LNCaP clone FGC (cell line): ENCODE measurements around the gene PSMD4.
"Not testable (repeated sequence)": the region's sequence is repeated elsewhere in the genome, so short reads cannot be mapped to it uniquely, and the experiment has no call there.

ENCODE experiments used
- DNase-seq: peaks from one replicate; pipeline ENCODE4 v3.0.0-alpha.2; 2011; ENCODE audit warnings: low read depth
- H3K4me3 ChIP-seq: 2 replicates; pipeline ENCODE4 v1.5.1; 2011; ENCODE audit warnings: mild to moderate bottlenecking, low read depth, low read length, control low read depth
- CTCF ChIP-seq: IDR thresholded peaks from 2 replicates; pipeline ENCODE4 v1.5.1; 2012; ENCODE audit warnings: mild to moderate bottlenecking; ENCODE audit not compliant: control insufficient read depth, insufficient read depth; ENCODE audit errors: extremely low read depth

The PSMD4 gene

GRCh38 chr1:151254217-151255213 lies at the start of gene PSMD4:
TSS of gene PSMD4 (plus strand) at chr1:151254734. CDS start at chr1:151254783, 49 bp downstream.
- peak within 1 kb of the TSS; percentile 85 for H3K4me3 ChIP-seq

GRCh38 chr1:151205381-151205965 lies 49.1 kb upstream of the PSMD4 start:
- not testable (repeated sequence) for H3K4me3 ChIP-seq, DNase-seq

More at GRCh38 chr1:151254217-151255213, at the start of gene PSMD4:
- peak; percentile 91 for DNase-seq
- TF ChIP-seq CTCF = no peak

- no peak for TF ChIP-seq CTCF
- H3K4me3 ChIP-seq = no peak overlapping the region
- peak; percentile 71 for DNase-seq
These were observed 43.7 kb upstream of the PSMD4 start for GRCh38 chr1:151210830-151211229.

- no peak for DNase-seq
- TF ChIP-seq CTCF = no peak
These were observed 42.4 kb upstream of the PSMD4 start for GRCh38 chr1:151211972-151212705.

GRCh38 chr1:151213560-151213959 lies 41.0 kb upstream of the PSMD4 start:
- DNase-seq = no peak
- TF ChIP-seq CTCF = no peak
- H3K4me3 ChIP-seq = no peak overlapping the region

More at GRCh38 chr1:151211972-151212705, 42.4 kb upstream of the PSMD4 start:
- H3K4me3 ChIP-seq = no peak overlapping the region

- no peak overlapping the region for H3K4me3 ChIP-seq
- DNase-seq = no peak
- no peak for TF ChIP-seq CTCF
These were observed 32.9 kb upstream of the PSMD4 start for GRCh38 chr1:151221616-151222015.

GRCh38 chr1:151222130-151222529 lies 32.4 kb upstream of the PSMD4 start:
- no peak overlapping the region for H3K4me3 ChIP-seq
- no peak for DNase-seq
- no peak for TF ChIP-seq CTCF
